HCT116 (cell line): Measurements from ENCODE around the gene SAC3D1.

ENCODE experiments used
- CTCF ChIP-seq, 3 experiments: fragments of 200-600 bp in 1 of 3; sonication (generic) in 1 of 3; IDR thresholded peaks in 2 of 3; conservative IDR thresholded peaks in 1 of 3; 2 replicates each; pipeline ENCODE4 v1.5.1; 2012 to 2017; ENCODE audit warnings: low read depth in 2 of 3, low read length in 2 of 3, antibody characterized with exemption in 1 of 3, borderline replicate concordance in 1 of 3, control low read depth in 1 of 3, mild to moderate bottlenecking in 1 of 3, mixed read lengths in 1 of 3, mixed run types in 1 of 3, moderate library complexity in 1 of 3; ENCODE audit not compliant: insufficient read depth in 1 of 3
- EZH2 ChIP-seq: fragments of 200-600 bp; sonication (generic); IDR thresholded peaks from 2 replicates; pipeline ENCODE4 v1.6.1; 2017; ENCODE audit warnings: antibody characterized with exemption, mixed run types
- REST ChIP-seq: IDR thresholded peaks from 2 replicates; pipeline ENCODE4 v1.6.1; 2012; ENCODE audit warnings: low read depth
- SRF ChIP-seq: IDR thresholded peaks from 2 replicates; pipeline ENCODE4 v1.6.1; 2012; ENCODE audit warnings: low read depth

- no peak for TF ChIP-seq REST
- TF ChIP-seq SRF, result no peak
- no peak for TF ChIP-seq CTCF (IDR thresholded peaks at IDR 0.05 in 2 of 3, conservative IDR thresholded peaks at IDR 0.05 in 1 of 3; ENCODE audit: borderline replicate concordance in 1 of 3, insufficient read depth in 1 of 3, low read depth in 2 of 3, low read length in 2 of 3)
- TF ChIP-seq EZH2, result no peak
These were observed 46.8 kb downstream of the SAC3D1 start for GRCh38 chr11:65087827-65088226.
